Stromal cell of bone marrow (primary cell): ENCODE results near the gene ARF1.

ENCODE experiments used
- DNase-seq: peaks from one replicate; pipeline ENCODE4 v3.0.0-alpha.2; 2012; ENCODE audit warnings: low read depth

ARF1 gene

GRCh38 chr1:228088586-228089498, 6.3 kb downstream of the ARF1 start:
- no peak for DNase-seq

- DNase-seq: no peak
Observed at GRCh38 chr1:228089519-228090380, 7.2 kb downstream of the ARF1 start.

GRCh38 chr1:228090613-228091081, 8.1 kb downstream of the ARF1 start:
- DNase-seq: no peak

GRCh38 chr1:228091084-228091483, 8.6 kb downstream of the ARF1 start:
- DNase-seq: no peak

- no peak for DNase-seq
Observed at GRCh38 chr1:228092342-228093049, 10.0 kb downstream of the ARF1 start.

- DNase-seq: no peak
Observed at GRCh38 chr1:228093050-228093906, 10.8 kb downstream of the ARF1 start.

GRCh38 chr1:228094432-228095016, 12.0 kb downstream of the ARF1 start:
- DNase-seq: no peak

- no peak for DNase-seq
Observed at GRCh38 chr1:228095161-228095560, 12.7 kb downstream of the ARF1 start.

GRCh38 chr1:228095938-228096337, 13.4 kb downstream of the ARF1 start:
- no peak for DNase-seq

- no peak for DNase-seq
Observed at GRCh38 chr1:228096416-228097332, 14.2 kb downstream of the ARF1 start.

GRCh38 chr1:228097333-228098081, 15.0 kb downstream of the ARF1 start:
- DNase-seq: no peak

- no peak for DNase-seq
Observed at GRCh38 chr1:228098323-228098931, 15.9 kb downstream of the ARF1 start.

- no peak for DNase-seq
Observed at GRCh38 chr1:228099331-228099732, 16.8 kb downstream of the ARF1 start.

GRCh38 chr1:228100822-228101613, 18.5 kb downstream of the ARF1 start:
- no peak for DNase-seq

GRCh38 chr1:228101614-228101993, 19.1 kb downstream of the ARF1 start:
- no peak for DNase-seq

GRCh38 chr1:228101994-228102790, 19.7 kb downstream of the ARF1 start:
- no peak for DNase-seq
